Aortic smooth muscle cell (primary cell): ENCODE data around the gene ARHGAP10. TPM values are rescaled to one million over a fixed set of nuclear protein-coding genes. Genes with fewer than 3 reads are reported as not detected.

Source experiments
- total RNA-seq: library from RNA; depleted of rRNA; stranded (reverse); fragments of >200 nt; gene quantifications from 2 replicates; pipeline ENCODE4 v1.2.3, GENCODE V29; 2014

The ARHGAP10 gene, protein sequence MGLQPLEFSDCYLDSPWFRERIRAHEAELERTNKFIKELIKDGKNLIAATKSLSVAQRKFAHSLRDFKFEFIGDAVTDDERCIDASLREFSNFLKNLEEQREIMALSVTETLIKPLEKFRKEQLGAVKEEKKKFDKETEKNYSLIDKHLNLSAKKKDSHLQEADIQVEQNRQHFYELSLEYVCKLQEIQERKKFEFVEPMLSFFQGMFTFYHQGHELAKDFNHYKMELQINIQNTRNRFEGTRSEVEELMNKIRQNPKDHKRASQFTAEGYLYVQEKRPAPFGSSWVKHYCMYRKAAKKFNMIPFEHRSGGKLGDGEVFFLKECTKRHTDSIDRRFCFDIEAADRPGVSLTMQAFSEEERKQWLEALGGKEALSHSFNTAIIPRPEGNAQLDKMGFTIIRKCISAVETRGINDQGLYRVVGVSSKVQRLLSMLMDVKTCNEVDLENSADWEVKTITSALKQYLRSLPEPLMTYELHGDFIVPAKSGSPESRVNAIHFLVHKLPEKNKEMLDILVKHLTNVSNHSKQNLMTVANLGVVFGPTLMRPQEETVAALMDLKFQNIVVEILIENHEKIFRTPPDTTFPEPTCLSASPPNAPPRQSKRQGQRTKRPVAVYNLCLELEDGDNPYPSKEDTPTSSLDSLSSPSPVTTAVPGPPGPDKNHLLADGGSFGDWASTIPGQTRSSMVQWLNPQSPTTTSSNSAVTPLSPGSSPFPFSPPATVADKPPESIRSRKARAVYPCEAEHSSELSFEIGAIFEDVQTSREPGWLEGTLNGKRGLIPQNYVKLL
- 30.8 and 46.3 TPM in 2 replicates for total RNA-seq

DNA sequence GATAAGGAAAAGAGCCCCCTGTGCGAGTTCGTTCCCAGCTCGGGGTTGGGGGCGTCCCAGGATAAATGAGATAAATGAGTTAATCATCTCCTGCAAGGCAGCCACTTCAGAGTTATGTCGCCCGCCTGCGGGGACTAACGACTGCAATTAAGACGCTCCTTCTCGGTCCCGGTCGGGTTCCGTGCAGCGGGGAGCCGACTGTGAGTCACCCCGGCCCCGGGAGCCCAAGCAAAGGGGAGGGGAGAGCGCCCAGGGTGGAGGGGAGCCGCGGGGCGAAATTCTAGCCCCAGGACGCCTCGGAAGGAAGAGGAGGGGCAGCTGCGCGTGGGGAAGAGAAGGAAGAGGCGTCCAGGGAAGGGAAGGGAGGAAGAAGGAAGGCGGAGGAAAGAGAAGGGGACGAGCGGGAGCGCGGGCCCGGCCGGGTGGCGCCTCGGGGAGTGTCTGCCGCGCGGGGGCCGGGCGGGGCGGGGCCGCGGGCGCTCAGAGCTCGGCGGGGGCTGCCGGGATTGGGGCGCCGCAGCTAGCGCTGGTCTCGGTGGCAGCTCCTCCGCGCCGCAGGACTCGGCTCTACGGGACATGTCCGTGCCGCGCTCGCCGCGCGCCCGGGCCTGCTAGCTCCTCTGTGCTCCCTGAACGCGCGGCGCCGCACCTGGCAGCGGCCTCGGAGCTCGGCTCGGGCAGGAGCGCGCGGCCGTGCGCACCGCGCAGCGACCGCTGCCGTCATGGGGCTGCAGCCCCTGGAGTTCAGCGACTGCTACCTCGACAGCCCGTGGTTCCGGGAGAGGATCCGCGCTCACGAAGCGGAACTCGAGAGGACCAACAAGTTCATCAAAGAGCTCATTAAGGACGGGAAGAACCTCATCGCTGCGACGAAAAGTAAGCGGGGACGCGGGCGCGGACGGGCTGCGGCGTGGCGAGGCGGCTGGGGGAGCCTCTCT is at the start of gene ARHGAP10:
ARHGAP10 (plus strand) TSS at position 509 of the 938 bp plus-strand sequence; CDS start at position 723, 214 bp downstream.

DNA sequence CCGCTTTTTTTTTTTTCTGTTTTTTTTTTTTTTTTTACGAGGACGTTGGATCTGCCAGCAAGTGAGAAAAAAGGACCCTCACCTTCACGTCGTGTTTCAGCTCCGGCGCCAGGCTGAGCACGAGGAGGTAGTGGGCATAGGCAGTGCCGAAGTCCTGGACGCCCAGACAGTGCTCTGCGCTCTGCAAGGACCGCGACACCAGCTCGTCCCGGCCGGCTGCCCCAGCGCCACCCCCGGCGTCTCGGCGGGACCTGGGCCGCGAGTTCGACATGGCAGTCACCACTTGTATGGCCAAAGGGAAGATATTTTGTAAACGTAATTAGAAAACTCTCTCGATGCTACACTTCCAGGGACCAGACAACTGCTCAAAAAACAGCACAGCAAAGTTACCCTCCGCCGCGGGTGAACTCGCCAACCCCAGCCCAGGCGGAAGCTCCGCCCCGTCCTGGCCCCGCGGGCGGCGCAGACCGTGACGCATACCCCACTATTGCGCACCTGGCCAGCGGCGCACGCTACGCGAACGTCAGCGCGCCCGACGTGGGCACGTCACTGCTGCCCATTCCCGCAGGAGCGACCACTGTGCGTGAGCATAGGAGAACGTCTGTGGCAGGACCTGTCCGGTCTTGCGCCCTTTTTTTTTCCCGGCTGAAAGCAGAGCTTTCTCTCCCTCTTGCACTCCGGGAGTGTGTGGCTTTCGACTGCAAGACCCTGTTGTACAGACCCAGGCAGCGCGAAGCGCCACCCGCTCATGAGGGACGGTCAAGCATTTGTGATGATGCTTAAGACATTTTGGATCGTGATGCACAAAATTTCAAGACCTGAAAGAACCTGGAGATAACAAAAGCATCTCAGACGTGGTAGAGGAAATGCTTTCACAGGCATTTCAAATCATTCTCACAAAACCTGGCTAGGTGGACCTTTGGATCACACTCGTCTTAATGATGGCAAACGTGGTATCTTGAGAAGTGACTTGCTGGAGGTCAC is 47.9 kb upstream of the ARHGAP10 start, which contains the start of gene PRMT9:
PRMT9 (minus strand) TSS at position 447 of the 984 bp plus-strand sequence; CDS start at position 271, 176 bp downstream.

Other genes with a start within 250 kb of the ARHGAP10 start
- 34.3 and 38.3 TPM in 2 replicates for gene TMEM184C, start 114.7 kb upstream of the ARHGAP10 start, total RNA-seq
- gene PRMT9, start 47.9 kb upstream of the ARHGAP10 start, total RNA-seq: 11.1 and 11.3 TPM in 2 replicates